T-cell (primary cell): ENCODE measurements around the gene KDELR3. TPM values are rescaled to one million over a fixed set of nuclear protein-coding genes. Genes with fewer than 3 reads are reported as not detected.

Experiments used
- ATAC-seq, 4 experiments: fragments of 200-7000 bp in 3 of 4; fragments of 150-1000 bp in 1 of 4; cut with Tn5 transposase; replicated peaks in 1 of 4; 1 replicate in 3 of 4; 2 replicates in 1 of 4; pipeline ENCODE4 v1.10.0; 2021; ENCODE audit warnings: moderate library complexity in 3 of 4, mild to moderate bottlenecking in 2 of 4, moderate number of reproducible peaks in 1 of 4
- CTCF ChIA-PET, 2 donors: fragments of 300-600 bp; sonication (Branson Sonifier 250); formaldehyde crosslinking; loops; one replicate each; lab custom pipeline; 2022; ENCODE audit warnings: antibody characterized with exemption in 2 of 2; lab: Charles Lee
- POLR2A ChIA-PET, 2 donors: fragments of 300-600 bp; sonication (Branson Sonifier 250); formaldehyde crosslinking; loops; one replicate each; lab custom pipeline; 2022; ENCODE audit warnings: antibody characterized with exemption in 2 of 2; lab: Charles Lee
- DNase-seq, 35 experiments: peaks; one replicate each; pipeline versions ENCODE4 v3.0.0 to v3.0.0-alpha.2; 2013 to 2023
- H3K27ac ChIP-seq: one replicate; pipeline ENCODE4 v1.5.1; 2013; ENCODE audit warnings: low read length
- H3K27me3 ChIP-seq, 2 experiments: replicated peaks in 1 of 2; 1 replicate in 1 of 2; 2 replicates in 1 of 2; pipeline versions ENCODE4 v1.6.1 to v1.7.0; 2013; ENCODE audit warnings: low read length in 1 of 2, mixed read lengths in 1 of 2; ENCODE audit not compliant: control insufficient read depth in 2 of 2, insufficient read depth in 2 of 2; ENCODE audit errors: extremely low read depth in 1 of 2
- H3K36me3 ChIP-seq, 2 donors: 1 replicate in 1 of 2; 2 replicates in 1 of 2; pipeline versions ENCODE4 v1.6.1 to v1.7.0; 2013; ENCODE audit warnings: low read length in 1 of 2; ENCODE audit not compliant: control insufficient read depth in 2 of 2, insufficient read depth in 1 of 2; ENCODE audit errors: extremely low read depth in 1 of 2
- H3K4me1 ChIP-seq, 2 experiments: 1 replicate in 1 of 2; 2 replicates in 1 of 2; pipeline versions ENCODE4 v1.6.1 to v1.7.0; 2013; ENCODE audit warnings: low read length in 2 of 2, mixed read lengths in 1 of 2; ENCODE audit not compliant: insufficient read depth in 2 of 2, control insufficient read depth in 1 of 2; ENCODE audit errors: extremely low read depth in 1 of 2
- H3K4me3 ChIP-seq, 2 donors: 1 replicate in 1 of 2; 2 replicates in 1 of 2; pipeline versions ENCODE4 v1.5.1 to v1.7.0; 2013; ENCODE audit warnings: mild to moderate bottlenecking in 2 of 2, low read length in 1 of 2, moderate library complexity in 1 of 2; ENCODE audit not compliant: control insufficient read depth in 1 of 2; ENCODE audit errors: extremely low read depth in 1 of 2
- H3K9me3 ChIP-seq: 2 replicates; pipeline ENCODE4 v1.7.0; 2013
- H3K27ac Mint-ChIP-seq, 2 donors: one replicate each; pipeline ENCODE4 v1.8.0; 2020 to 2021; ENCODE audit warnings: mild to moderate bottlenecking in 2 of 2, mixed read lengths in 2 of 2
- H3K27me3 Mint-ChIP-seq, 2 donors: one replicate each; pipeline ENCODE4 v1.8.0; 2021 to 2022; ENCODE audit warnings: mixed read lengths in 2 of 2
- H3K36me3 Mint-ChIP-seq: one replicate; pipeline ENCODE4 v1.8.0; 2021; ENCODE audit warnings: mixed read lengths
- H3K4me1 Mint-ChIP-seq, 3 donors: one replicate each; pipeline ENCODE4 v1.8.0; 2020 to 2022; ENCODE audit warnings: mixed read lengths in 3 of 3, mild to moderate bottlenecking in 1 of 3
- H3K4me3 Mint-ChIP-seq, 3 donors: one replicate each; pipeline ENCODE4 v1.8.0; 2020 to 2022; ENCODE audit warnings: mild to moderate bottlenecking in 3 of 3, mixed read lengths in 3 of 3, moderate library complexity in 3 of 3
- H3K9me3 Mint-ChIP-seq, 3 donors: one replicate each; pipeline ENCODE4 v1.8.0; 2020 to 2022; ENCODE audit warnings: mixed read lengths in 3 of 3
- WGBS: methylation state at CpG from one replicate; pipeline ENCODE4 v1.1.5; 2013; ENCODE audit warnings: missing lambda C conversion rate; ENCODE audit not compliant: insufficient coverage; 5-methylcytosine and 5-hydroxymethylcytosine counted together
- total RNA-seq, 35 experiments: library from RNA in 6 of 35; stranded (reverse) in 6 of 35; fragments of 120-200 nt in 1 of 35; gene quantifications; one replicate each; pipeline versions ENCODE4 v1.2.1 to v1.2.4 and lab custom pipeline; 2013 to 2026

Gene KDELR3
- total RNA-seq, 5 donors from 2014 or later (not counting 1 experiment from before 2014, with no cell fraction given): 0.20 to 0.29 (median 0.25) TPM; not detected in 2

DNA sequence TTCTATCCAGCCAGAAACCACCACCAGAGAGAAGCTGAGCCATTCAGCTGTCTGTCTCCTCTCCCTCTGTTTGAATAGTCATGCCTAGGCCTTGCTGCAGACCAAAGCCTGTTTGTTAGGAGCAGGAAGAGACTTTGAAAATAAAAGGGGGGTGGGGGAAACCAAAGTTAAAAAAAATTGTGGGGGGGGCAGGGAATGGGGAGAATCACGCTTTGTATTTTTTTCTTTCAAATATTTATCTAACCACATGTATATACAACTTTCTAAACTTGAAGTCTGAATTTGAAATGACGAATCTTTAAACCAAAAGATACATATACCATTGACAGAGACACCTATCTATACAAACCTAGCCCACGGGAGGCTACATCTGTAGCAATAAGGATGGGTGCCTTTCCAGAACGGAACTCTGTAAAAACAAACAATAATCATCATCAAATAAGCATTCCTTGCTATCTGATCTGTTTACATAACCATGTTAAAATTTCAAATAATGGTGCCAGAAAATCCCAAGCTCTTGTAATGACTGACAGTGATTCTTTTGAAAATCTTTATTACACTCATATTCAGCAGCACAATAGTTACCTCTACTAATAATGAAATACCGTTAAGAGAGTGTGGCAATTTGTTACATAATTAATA is 23.9 kb downstream of the KDELR3 start:
- Mint-ChIP-seq H3K4me3 (no peak overlapping the region), H3K27ac (peak overlapping the region in 1 of 2 donors; percentile 39), H3K36me3 (peaks cover 57% of the 10 kb centered on the region), H3K4me1 (peaks cover 40 to 65% (median 53%) of the 10 kb centered on the region in 3 donors), H3K9me3 (no peaks in the 10 kb centered on the region), H3K27me3 (no peaks in the 10 kb centered on the region)
- Histone ChIP-seq H3K27ac (no peak overlapping the region), H3K27me3 (no peaks in the 10 kb centered on the region), H3K36me3 (peaks cover 6 to 97% of the 10 kb centered on the region in 2 donors), H3K4me1 (peaks cover 0 to 24% of the 10 kb centered on the region in 2 experiments), H3K4me3 (no peak overlapping the region), H3K9me3 (no peaks in the 10 kb centered on the region)
- ChIA-PET CTCF (no interaction called here), POLR2A (interaction anchor here (0.6 to 0.7 kb wide), 2 partner anchors 120 to 373 kb away, joined by 3 read pairs; no protein-coding TSS in a partner anchor)
- no peak for DNase-seq
- no peak for ATAC-seq
- no CpG with 5 or more reads among the region's 5 CpGs for WGBS

DNA sequence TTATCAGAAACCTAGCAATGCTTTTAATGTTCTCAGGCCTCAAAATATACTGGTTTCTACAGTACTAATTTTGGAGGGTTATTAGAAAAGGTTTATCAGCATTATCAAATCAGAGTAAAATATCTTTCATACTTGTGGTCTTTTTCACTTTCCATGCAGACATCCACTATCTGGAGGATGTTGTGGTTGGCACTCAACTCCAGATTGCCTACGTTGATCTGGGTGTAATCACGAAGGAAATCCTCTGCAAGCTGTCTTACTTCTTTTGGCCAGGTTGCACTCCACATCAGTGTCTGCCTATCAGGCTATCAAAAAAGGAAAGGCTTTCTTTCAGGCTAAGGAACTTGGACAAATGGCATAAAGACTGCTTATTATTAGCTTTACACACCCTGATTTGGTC is 26.6 kb downstream of the KDELR3 start:
- H3K27ac Mint-ChIP-seq: peak overlapping the region; percentile 50 to 70
- Histone ChIP-seq H3K27ac (no peak overlapping the region), H3K27me3 (no peaks in the 10 kb centered on the region), H3K9me3 (no peaks in the 10 kb centered on the region), H3K4me3 (no peak overlapping the region), H3K36me3 (peaks cover 17 to 97% of the 10 kb centered on the region in 2 donors), H3K4me1 (peaks cover 3 to 35% of the 10 kb centered on the region in 2 experiments)
- peaks cover 59% of the 10 kb centered on the region for H3K36me3 Mint-ChIP-seq
- no peak overlapping the region for H3K4me3 Mint-ChIP-seq
- WGBS: 0% methylated on average over 2 of the region's 2 CpGs
- no peak for DNase-seq
- no peaks in the 10 kb centered on the region for H3K27me3 Mint-ChIP-seq
- no peaks in the 10 kb centered on the region for H3K9me3 Mint-ChIP-seq
- ChIA-PET POLR2A (interaction anchor here (0.5 to 0.8 kb wide), 2 partner anchors 9 to 217 kb away, joined by 3 to 4 read pairs; no protein-coding TSS in a partner anchor), CTCF (no interaction called here)
- peaks cover 37 to 68% (median 57%) of the 10 kb centered on the region in 3 donors for H3K4me1 Mint-ChIP-seq
- peak in 3 of 4 experiments; percentile 28 to 33 (median 31) for ATAC-seq

DNA sequence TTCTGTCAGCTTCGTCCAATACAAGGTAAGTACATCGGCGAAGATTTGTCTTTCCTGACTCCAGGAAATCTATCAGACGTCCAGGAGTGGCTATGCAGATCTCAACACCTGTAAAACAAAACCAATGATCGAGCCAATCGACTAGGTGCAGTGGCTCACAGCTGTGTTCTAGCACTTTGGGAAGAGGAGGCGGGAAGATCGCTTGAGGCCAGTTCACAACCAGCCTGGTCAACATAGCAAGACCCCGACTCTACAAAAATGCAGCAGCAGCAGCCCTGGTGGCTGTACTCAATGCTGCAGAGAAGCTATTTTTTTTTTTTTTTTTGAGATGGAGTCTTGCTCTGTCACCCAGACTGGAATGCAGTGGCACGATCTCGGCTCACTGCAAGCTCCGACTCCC is 27.0 kb downstream of the KDELR3 start:
- no peaks in the 10 kb centered on the region for H3K27me3 Mint-ChIP-seq
- Histone ChIP-seq H3K27me3 (no peaks in the 10 kb centered on the region), H3K4me1 (peaks cover 3 to 38% of the 10 kb centered on the region in 2 experiments), H3K27ac (no peak overlapping the region), H3K4me3 (no peak overlapping the region), H3K36me3 (peaks cover 17 to 97% of the 10 kb centered on the region in 2 donors), H3K9me3 (no peaks in the 10 kb centered on the region)
- H3K9me3 Mint-ChIP-seq: no peaks in the 10 kb centered on the region
- ChIA-PET CTCF (no interaction called here), POLR2A (interaction anchor here in 1 of 2 donors (0.5 kb wide), 1 partner anchor 9 kb away, joined by 4 read pairs; no protein-coding TSS in a partner anchor)
- DNase-seq (no peak), ATAC-seq (no peak)
- 91% methylated on average over 6 of the region's 12 CpGs for whole genome bisulfite sequencing
- peaks cover 57% of the 10 kb centered on the region for H3K36me3 Mint-ChIP-seq
- no peak overlapping the region for H3K4me3 Mint-ChIP-seq
- peak overlapping the region; percentile 50 to 70 for H3K27ac Mint-ChIP-seq
- H3K4me1 Mint-ChIP-seq: peaks cover 39 to 66% (median 54%) of the 10 kb centered on the region in 3 donors

DNA sequence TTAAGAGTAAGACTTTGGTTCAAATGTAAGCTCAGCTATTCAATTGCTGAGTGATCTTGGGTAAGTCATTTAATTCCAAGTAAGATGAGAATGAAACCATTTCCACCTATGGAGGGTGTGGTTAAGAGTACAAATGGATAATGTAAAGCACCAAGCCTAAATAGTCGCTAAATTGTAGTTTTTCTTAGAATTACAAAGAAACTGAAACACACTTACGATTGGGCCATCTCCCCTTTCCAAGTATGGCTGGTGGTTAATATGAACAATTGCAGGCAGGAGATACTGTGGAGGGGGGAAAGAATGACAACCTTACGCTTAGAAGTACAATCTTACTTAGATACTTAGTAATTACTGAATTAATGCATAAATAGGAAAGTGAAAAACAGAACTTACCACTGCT is 30.0 kb downstream of the KDELR3 start:
- H3K27me3 Mint-ChIP-seq: no peaks in the 10 kb centered on the region
- ChIA-PET POLR2A (interaction anchor here (0.7 to 1.4 kb wide), 3 partner anchors 12 kb away, joined by 3 to 4 read pairs (median 3); no protein-coding TSS in a partner anchor), CTCF (interaction anchor here (0.6 to 1.5 kb wide), 2 partner anchors 10 to 61 kb away, joined by 3 to 4 read pairs; no protein-coding TSS in a partner anchor)
- no peak overlapping the region for H3K4me3 ChIP-seq
- no peak overlapping the region for H3K4me3 Mint-ChIP-seq
- H3K27ac Mint-ChIP-seq: no peak overlapping the region
- peaks cover 59 to 72% (median 67%) of the 10 kb centered on the region in 3 donors for H3K4me1 Mint-ChIP-seq
- H3K9me3 ChIP-seq: no peaks in the 10 kb centered on the region
- no peaks in the 10 kb centered on the region for H3K9me3 Mint-ChIP-seq
- no CpG with 5 or more reads among the region's 3 CpGs for WGBS
- no peak overlapping the region for H3K27ac ChIP-seq
- H3K36me3 ChIP-seq: peaks cover 11 to 92% of the 10 kb centered on the region in 2 donors
- peaks cover 14 to 51% of the 10 kb centered on the region in 2 experiments for H3K4me1 ChIP-seq
- peaks cover 64% of the 10 kb centered on the region for H3K36me3 Mint-ChIP-seq
- DNase-seq (no peak), ATAC-seq (no peak)
- no peaks in the 10 kb centered on the region for H3K27me3 ChIP-seq

DNA sequence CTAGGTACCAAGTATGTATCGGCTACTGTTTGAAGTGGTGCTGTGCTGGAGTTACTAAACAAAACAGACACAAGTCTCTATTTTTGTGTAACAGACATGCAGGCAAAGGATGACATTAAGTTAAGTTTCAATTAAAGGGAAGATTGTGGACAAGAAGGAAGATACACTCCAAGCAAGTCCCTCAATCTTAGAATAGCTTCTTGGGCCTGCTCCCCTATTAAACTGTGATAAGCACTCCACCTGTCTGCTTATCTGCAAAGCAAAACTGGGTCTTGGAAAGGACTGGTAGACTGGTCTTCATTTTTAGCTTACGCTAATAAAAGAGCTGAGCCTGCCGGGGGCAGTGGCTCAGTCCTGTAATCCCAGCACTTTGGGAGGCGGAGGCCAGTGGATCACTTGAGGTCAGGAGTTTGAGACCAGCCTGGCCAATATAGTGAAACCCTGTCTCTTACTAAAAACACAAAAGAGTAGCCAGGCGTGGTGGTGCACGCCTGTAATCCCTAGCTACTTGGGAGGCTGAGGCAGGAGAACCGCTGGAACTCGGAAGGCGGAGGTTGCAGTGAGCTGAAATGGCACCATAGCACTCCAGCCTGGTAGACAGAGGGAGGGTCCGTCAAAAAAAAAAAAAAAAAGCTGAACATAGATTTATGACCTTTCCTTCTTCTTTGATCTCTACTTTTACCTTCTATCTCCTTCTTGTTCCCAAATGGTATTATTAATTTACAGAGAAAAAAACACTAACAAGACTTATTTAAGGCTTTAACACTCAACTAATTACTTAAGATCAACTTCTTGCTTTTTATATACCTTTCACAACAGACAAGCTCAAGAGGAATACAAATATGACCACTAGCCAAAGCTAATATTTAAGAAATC is 34.1 kb downstream of the KDELR3 start:
- CTCF ChIA-PET: interaction anchor here in 1 of 2 donors (0.6 to 0.9 kb wide), 3 partner anchors 11 to 72 kb away, joined by 3 to 6 read pairs (median 4); no protein-coding TSS in a partner anchor
- peak overlapping the region; percentile 15 for H3K27ac ChIP-seq
- no peaks in the 10 kb centered on the region for H3K9me3 Mint-ChIP-seq
- POLR2A ChIA-PET: interaction anchor here (0.6 to 1.5 kb wide), 4 partner anchors 16 to 235 kb away, joined by 3 to 7 read pairs (median 4); no protein-coding TSS in a partner anchor
- H3K27ac Mint-ChIP-seq: peak overlapping the region; percentile 53 to 67
- DNase-seq: no peak
- peak overlapping the region; percentile 91 to 99 (median 99) for H3K4me3 Mint-ChIP-seq
- no peak for ATAC-seq
- H3K9me3 ChIP-seq: no peaks in the 10 kb centered on the region
- peak overlapping the region in 1 of 2 donors; percentile 18 for H3K4me3 ChIP-seq
- H3K36me3 Mint-ChIP-seq: peaks cover 61% of the 10 kb centered on the region
- peaks cover 24 to 37% of the 10 kb centered on the region in 2 experiments for H3K4me1 ChIP-seq
- H3K27me3 Mint-ChIP-seq: peaks cover 0 to 2% of the 10 kb centered on the region in 2 donors
- H3K36me3 ChIP-seq: peaks cover 11 to 60% of the 10 kb centered on the region in 2 donors
- 80% methylated on average over 2 of the region's 10 CpGs for WGBS
- H3K4me1 Mint-ChIP-seq: peaks cover 68 to 74% (median 74%) of the 10 kb centered on the region in 3 donors
- H3K27me3 ChIP-seq: no peaks in the 10 kb centered on the region
